DOHH2 (cell line): ENCODE results near the gene MOB2.

ENCODE experiments used
- H3F3A ChIP-seq: fragments of 200-600 bp; sonication (generic), shearing (Covaris generic); 2 replicates; pipeline ENCODE4 v1.6.0; 2016; ENCODE audit warnings: antibody characterized with exemption, mild to moderate bottlenecking; ENCODE audit not compliant: control insufficient read depth, insufficient read depth
- H3K27ac ChIP-seq: fragments of 200-600 bp; sonication (generic); 2 replicates; pipeline ENCODE4 v1.5.1; 2014; ENCODE audit warnings: low read depth, mild to moderate bottlenecking, low read length, moderate library complexity
- H3K27me3 ChIP-seq: fragments of 200-600 bp; sonication (generic); 2 replicates; pipeline ENCODE4 v1.6.1; 2014; ENCODE audit warnings: mild to moderate bottlenecking, low read length, mixed read lengths; ENCODE audit not compliant: control insufficient read depth
- H3K36me3 ChIP-seq: fragments of 200-600 bp; sonication (generic); 2 replicates; pipeline ENCODE4 v1.6.1; 2014; ENCODE audit warnings: mild to moderate bottlenecking, low read length, moderate library complexity, mixed read lengths; ENCODE audit not compliant: control insufficient read depth
- H3K4me1 ChIP-seq: fragments of 200-600 bp; sonication (generic); 2 replicates; pipeline ENCODE4 v1.6.1; 2014; ENCODE audit warnings: mild to moderate bottlenecking, low read length, mixed read lengths; ENCODE audit not compliant: control insufficient read depth
- H3K4me2 ChIP-seq: fragments of 200-600 bp; sonication (generic); 2 replicates; pipeline ENCODE4 v1.6.0; 2014; ENCODE audit warnings: mild to moderate bottlenecking, low read length, moderate library complexity
- H3K4me3 ChIP-seq: fragments of 200-600 bp; sonication (generic); 2 replicates; pipeline ENCODE4 v1.5.1; 2014; ENCODE audit warnings: mild to moderate bottlenecking, low read length, mixed read lengths
- H3K79me2 ChIP-seq: fragments of 200-600 bp; sonication (generic); 2 replicates; pipeline ENCODE4 v1.6.1; 2014; ENCODE audit warnings: mild to moderate bottlenecking, low read length, mixed read lengths; ENCODE audit not compliant: control insufficient read depth
- H3K9me2 ChIP-seq: fragments of 200-600 bp; sonication (generic); replicated peaks from 2 replicates; pipeline ENCODE4 v1.6.1; 2014; ENCODE audit warnings: mild to moderate bottlenecking, low read length, mixed read lengths; ENCODE audit not compliant: control insufficient read depth
- H3K9me3 ChIP-seq: fragments of 200-600 bp; sonication (generic); 2 replicates; pipeline ENCODE4 v1.6.1; 2014; ENCODE audit warnings: antibody characterized with exemption, low read length, mixed read lengths; ENCODE audit not compliant: control insufficient read depth, insufficient read depth
- H4K20me1 ChIP-seq: fragments of 200-600 bp; sonication (generic); 2 replicates; pipeline ENCODE4 v1.6.0; 2014; ENCODE audit warnings: low read depth, mild to moderate bottlenecking, antibody characterized with exemption, low read length, moderate library complexity; ENCODE audit not compliant: control insufficient read depth, insufficient read depth
- EZH2phosphoT487 ChIP-seq: fragments of 200-600 bp; sonication (generic); IDR thresholded peaks from 2 replicates; pipeline ENCODE4 v1.6.1; 2017; ENCODE audit warnings: borderline replicate concordance, mild to moderate bottlenecking, antibody characterized with exemption, low read length, moderate library complexity, mixed read lengths
- TF ChIP-seq, protein P1 (sequence below): fragments of 200-600 bp; sonication (generic); IDR thresholded peaks from one replicate; pipeline ENCODE4 v1.5.1; 2014; ENCODE audit warnings: antibody characterized with exemption, mild to moderate bottlenecking, low read depth, low read length; ENCODE audit not compliant: poor library complexity, severe bottlenecking

The MOB2 gene

DNA sequence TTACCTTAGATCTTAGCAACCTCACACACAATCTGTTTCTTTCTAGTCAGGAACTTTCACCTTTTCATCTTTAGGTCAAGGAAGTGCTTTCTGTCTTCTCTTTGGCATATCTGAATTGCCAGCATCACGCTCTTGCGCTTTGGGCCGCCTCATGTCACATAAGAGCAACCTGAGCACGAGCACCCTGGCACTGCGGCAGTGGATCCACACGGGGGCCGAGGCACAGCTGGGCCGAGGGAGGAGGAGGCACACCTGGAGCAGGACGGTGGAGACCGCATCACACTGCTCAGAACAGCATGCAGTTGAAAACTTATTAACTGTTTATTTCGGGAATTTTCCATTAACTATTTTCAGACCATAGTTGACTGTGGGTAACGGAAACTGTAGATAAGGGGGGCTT, 10.7 kb downstream of the MOB2 start:
- Histone ChIP-seq H3K9me3 (no peaks in the 10 kb centered on the region), H3K4me1 (no peaks in the 10 kb centered on the region), H4K20me1 (no peaks in the 10 kb centered on the region), H3K4me3 (no peak overlapping the region), H3K27me3 (no peaks in the 10 kb centered on the region), H3K79me2 (no peaks in the 10 kb centered on the region), H3F3A (no peaks in the 10 kb centered on the region), H3K9me2 (no peaks in the 10 kb centered on the region), H3K27ac (no peak overlapping the region), H3K4me2 (no peak overlapping the region), H3K36me3 (peaks cover 4% of the 10 kb centered on the region; the same call in 1 of the 2 replicates)
- TF ChIP-seq, protein P1, sequence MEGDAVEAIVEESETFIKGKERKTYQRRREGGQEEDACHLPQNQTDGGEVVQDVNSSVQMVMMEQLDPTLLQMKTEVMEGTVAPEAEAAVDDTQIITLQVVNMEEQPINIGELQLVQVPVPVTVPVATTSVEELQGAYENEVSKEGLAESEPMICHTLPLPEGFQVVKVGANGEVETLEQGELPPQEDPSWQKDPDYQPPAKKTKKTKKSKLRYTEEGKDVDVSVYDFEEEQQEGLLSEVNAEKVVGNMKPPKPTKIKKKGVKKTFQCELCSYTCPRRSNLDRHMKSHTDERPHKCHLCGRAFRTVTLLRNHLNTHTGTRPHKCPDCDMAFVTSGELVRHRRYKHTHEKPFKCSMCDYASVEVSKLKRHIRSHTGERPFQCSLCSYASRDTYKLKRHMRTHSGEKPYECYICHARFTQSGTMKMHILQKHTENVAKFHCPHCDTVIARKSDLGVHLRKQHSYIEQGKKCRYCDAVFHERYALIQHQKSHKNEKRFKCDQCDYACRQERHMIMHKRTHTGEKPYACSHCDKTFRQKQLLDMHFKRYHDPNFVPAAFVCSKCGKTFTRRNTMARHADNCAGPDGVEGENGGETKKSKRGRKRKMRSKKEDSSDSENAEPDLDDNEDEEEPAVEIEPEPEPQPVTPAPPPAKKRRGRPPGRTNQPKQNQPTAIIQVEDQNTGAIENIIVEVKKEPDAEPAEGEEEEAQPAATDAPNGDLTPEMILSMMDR: no peak
- no peak for TF ChIP-seq EZH2phosphoT487

DNA sequence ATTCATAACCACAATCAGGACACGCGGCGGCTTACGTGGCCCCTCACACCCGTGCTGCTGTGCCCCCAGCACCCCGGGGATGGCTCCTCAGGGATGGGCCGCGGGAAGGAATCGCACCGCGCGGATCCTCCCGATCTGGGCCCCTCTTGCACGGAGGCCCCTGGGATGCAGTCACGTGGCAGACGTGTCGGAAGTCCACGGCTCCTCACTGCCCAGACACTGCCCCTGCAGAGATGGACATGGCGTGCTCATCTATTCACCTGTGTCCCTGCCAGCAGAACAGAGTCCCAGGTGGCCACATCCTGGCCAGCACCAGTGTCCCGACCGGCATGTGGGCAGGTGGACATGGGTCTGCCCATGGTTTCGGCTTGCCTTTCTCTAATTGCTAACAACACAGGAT, 12.8 kb downstream of the MOB2 start:
- Histone ChIP-seq H3F3A (no peaks in the 10 kb centered on the region), H3K27me3 (no peaks in the 10 kb centered on the region), H3K4me1 (no peaks in the 10 kb centered on the region), H3K4me2 (no peak overlapping the region), H3K36me3 (peaks cover 4% of the 10 kb centered on the region; the same call in 1 of the 2 replicates), H3K79me2 (no peaks in the 10 kb centered on the region), H3K9me2 (no peaks in the 10 kb centered on the region), H3K4me3 (no peak overlapping the region), H3K27ac (no peak overlapping the region), H3K9me3 (no peaks in the 10 kb centered on the region), H4K20me1 (no peaks in the 10 kb centered on the region)
- no peak for TF ChIP-seq EZH2phosphoT487
- TF ChIP-seq, protein P1: no peak

GRCh38 chr11:1473011-1473628, 13.5 kb downstream of the MOB2 start:
- no peak for TF ChIP-seq EZH2phosphoT487
- TF ChIP-seq, protein P1: no peak

More at GRCh38 chr11:1473011-1473628, 13.5 kb downstream of the MOB2 start:
- peaks cover 4% of the 10 kb centered on the region; the same call in 1 of the 2 replicates for H3K36me3 ChIP-seq
- H3K79me2 ChIP-seq: no peaks in the 10 kb centered on the region
- H3K4me2 ChIP-seq: no peak overlapping the region
- no peaks in the 10 kb centered on the region for H3K4me1 ChIP-seq
- H3K4me3 ChIP-seq: no peak overlapping the region
- H3K9me3 ChIP-seq: no peaks in the 10 kb centered on the region
- H3K9me2 ChIP-seq: no peaks in the 10 kb centered on the region
- H4K20me1 ChIP-seq: no peaks in the 10 kb centered on the region
- H3K27me3 ChIP-seq: no peaks in the 10 kb centered on the region
- H3K27ac ChIP-seq: no peak overlapping the region
- no peaks in the 10 kb centered on the region for H3F3A ChIP-seq
